ENCODE data around the gene SPATA9. TPM values are rescaled to one million over a fixed set of nuclear protein-coding genes. Genes with fewer than 3 reads are reported as not detected.

Gene SPATA9
- total RNA-seq, 4 donors from 2014 or later = 0.76 TPM; not detected in 3

DNA sequence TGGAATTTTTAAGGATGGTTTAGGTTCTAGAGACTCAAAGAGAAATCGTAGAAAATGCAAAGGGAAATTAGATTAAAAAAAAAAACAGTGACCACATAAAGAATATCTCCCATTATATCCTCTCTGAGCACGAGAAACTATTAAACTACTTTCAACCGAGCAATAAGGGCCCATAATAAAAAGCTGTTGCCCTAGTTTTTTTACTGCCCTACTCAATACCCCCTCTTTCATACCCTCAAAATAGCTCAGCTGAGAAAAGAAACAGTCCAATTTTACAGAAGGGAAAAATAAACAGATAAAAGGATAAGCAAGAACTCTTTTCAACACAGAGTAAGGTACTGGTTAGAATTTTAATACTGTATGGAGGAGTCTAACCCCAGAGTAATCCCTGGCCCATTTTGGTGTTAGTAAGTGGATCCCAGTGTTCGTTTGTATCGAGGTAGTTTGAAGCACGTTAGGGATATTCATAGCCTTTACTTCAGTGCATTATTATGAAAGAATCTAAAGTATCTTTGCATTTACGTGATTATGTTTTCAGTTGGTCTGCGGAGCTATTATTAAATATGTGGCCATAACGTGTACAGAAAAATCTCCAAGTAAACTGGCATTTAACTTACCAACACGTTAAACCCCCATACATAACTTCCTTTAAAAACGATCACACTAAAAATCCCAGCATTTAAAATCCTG lies 47.4 kb upstream of the SPATA9 start:
- Histone ChIP-seq H3K27ac (peak overlapping the region; percentile 91 to 96 (median 94)), H3K36me3 (no peaks in the 10 kb centered on the region), H3K4me1 (peaks cover 31 to 45% of the 10 kb centered on the region in 2 donors), H3K27me3 (no peaks in the 10 kb centered on the region), H3K9me3 (no peaks in the 10 kb centered on the region), H3K4me3 (peak overlapping the region; percentile 80 to 87 (median 85))
- intact Hi-C loops (cut with DNase I; ENCODE audit: low total_unique reads) = loop anchor here (1.0 to 10.0 kb wide), 5 partner anchors 51 to 235 kb away; partner anchors contain the start of gene ELL2
- no peak for DNase-seq
- in situ Hi-C loops (cut with MboI; ENCODE audit: low sequenced_read_pairs in 4 of 4) = loop anchor here in 1 of 4 donors (5.0 kb wide), 1 partner anchor 52 kb away; no protein-coding TSS in a partner anchor
- ATAC-seq = no peak
- TF ChIP-seq POLR2A (IDR thresholded peaks at IDR 0.05) = no peak
- TF ChIP-seq, protein P1, sequence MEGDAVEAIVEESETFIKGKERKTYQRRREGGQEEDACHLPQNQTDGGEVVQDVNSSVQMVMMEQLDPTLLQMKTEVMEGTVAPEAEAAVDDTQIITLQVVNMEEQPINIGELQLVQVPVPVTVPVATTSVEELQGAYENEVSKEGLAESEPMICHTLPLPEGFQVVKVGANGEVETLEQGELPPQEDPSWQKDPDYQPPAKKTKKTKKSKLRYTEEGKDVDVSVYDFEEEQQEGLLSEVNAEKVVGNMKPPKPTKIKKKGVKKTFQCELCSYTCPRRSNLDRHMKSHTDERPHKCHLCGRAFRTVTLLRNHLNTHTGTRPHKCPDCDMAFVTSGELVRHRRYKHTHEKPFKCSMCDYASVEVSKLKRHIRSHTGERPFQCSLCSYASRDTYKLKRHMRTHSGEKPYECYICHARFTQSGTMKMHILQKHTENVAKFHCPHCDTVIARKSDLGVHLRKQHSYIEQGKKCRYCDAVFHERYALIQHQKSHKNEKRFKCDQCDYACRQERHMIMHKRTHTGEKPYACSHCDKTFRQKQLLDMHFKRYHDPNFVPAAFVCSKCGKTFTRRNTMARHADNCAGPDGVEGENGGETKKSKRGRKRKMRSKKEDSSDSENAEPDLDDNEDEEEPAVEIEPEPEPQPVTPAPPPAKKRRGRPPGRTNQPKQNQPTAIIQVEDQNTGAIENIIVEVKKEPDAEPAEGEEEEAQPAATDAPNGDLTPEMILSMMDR (IDR thresholded peaks at IDR 0.05 in 4 of 5, conservative IDR thresholded peaks at IDR 0.05 in 1 of 5) = no peak

DNA sequence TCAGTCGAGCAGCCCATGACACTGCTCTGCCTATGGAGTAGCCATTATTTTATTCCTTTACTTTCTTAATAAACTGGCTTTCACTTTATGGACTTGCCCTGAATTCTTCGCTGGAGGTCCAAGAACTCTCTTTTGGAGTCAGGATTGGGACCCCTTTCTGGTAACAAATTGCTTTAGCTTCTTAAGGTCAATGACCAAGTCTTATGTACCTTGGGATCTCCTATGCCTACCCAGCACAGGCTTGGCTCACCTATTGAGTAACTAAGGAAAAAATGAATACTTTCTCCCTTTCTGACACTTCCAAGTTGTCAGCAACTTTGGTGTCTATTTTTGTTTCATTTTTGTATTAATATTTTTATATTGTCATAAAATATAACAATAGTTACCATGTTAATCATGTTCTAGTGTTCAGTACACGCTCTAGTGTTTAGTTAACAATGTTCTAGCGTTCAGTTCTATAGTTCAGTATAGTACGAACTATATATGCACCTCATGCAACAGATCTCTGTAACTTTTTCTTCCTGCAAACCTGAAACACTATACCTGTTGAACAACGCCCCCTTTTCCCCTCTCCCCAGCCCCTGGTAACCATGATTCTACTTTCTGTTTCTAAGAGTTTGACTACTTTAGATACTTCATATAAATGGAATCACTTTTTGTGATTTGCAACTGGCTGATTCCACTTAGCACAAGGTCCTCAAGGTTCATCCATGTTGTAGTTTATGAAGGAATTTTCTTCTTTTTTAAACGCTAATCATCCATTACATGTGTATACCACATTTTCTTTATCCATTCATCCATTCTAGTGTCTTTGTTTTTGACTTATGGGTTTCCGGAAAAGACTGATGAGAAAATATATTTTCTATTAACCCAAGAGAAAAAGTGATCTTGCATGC lies 46.6 kb upstream of the SPATA9 start:
- no peaks in the 10 kb centered on the region for H3K27me3 ChIP-seq
- intact Hi-C loops (cut with DNase I; ENCODE audit: low total_unique reads) (loop anchor here (1.0 to 10.0 kb wide), 6 partner anchors 51 to 608 kb away; partner anchors contain the start of gene ELL2), in situ Hi-C loops (cut with MboI; ENCODE audit: low sequenced_read_pairs in 4 of 4) (loop anchor here (5.0 to 10.0 kb wide), 4 partner anchors 53 to 65 kb away; no protein-coding TSS in a partner anchor)
- H3K4me3 ChIP-seq = no peak overlapping the region
- H3K9me3 ChIP-seq = no peaks in the 10 kb centered on the region
- H3K4me1 ChIP-seq = peaks cover 23 to 37% of the 10 kb centered on the region in 2 donors
- no peaks in the 10 kb centered on the region for H3K36me3 ChIP-seq
- TF ChIP-seq, protein P1 (IDR thresholded peaks at IDR 0.05 in 4 of 5, conservative IDR thresholded peaks at IDR 0.05 in 1 of 5) = no peak
- TF ChIP-seq POLR2A (IDR thresholded peaks at IDR 0.05) = no peak
- no peak for DNase-seq
- peak overlapping the region; percentile 91 to 96 (median 94) for H3K27ac ChIP-seq
- no peak for ATAC-seq

DNA sequence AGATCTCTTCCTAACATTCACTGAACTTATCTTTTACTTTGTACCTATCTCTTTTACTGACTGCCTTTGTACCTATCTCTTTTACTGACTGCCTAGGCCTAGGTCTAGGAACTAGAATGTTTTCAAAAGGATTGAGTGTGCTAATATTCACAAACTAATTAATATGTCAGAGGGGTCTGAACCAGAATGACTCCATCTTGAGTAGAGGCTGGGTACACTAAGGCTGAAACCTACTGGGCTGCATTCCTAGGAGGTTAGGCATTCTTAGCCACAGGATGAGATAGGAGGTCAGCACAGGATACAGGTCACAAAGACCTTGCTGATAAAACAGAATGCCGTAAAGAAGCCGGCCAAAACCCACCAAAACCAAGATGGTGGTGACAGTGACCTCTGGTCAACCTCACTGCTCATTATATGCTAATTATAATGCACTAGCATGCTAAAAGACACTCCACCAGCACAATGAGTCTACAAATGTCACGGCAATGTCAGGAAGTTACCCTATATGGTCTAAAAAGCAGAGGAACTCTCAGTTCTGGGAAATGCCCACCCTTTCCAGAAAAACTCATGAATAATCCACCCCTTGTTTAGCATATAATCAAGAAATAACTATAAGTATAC lies 45.8 kb upstream of the SPATA9 start:
- DNase-seq (no peak), ATAC-seq (no peak)
- Histone ChIP-seq H3K4me3 (no peak overlapping the region), H3K4me1 (peaks cover 15 to 29% of the 10 kb centered on the region in 2 donors), H3K27me3 (no peaks in the 10 kb centered on the region), H3K9me3 (no peaks in the 10 kb centered on the region), H3K27ac (peak overlapping the region; percentile 91 to 96 (median 94)), H3K36me3 (no peaks in the 10 kb centered on the region)
- TF ChIP-seq POLR2A (IDR thresholded peaks at IDR 0.05) = no peak
- TF ChIP-seq, protein P1 (IDR thresholded peaks at IDR 0.05 in 4 of 5, conservative IDR thresholded peaks at IDR 0.05 in 1 of 5) = no peak
- intact Hi-C loops (cut with DNase I; ENCODE audit: low total_unique reads) (loop anchor here (5.0 kb wide), 1 partner anchor 609 kb away; no protein-coding TSS in a partner anchor), in situ Hi-C loops (cut with MboI; ENCODE audit: low sequenced_read_pairs in 4 of 4) (loop anchor here (5.0 to 10.0 kb wide), 3 partner anchors 54 to 64 kb away; no protein-coding TSS in a partner anchor)

DNA sequence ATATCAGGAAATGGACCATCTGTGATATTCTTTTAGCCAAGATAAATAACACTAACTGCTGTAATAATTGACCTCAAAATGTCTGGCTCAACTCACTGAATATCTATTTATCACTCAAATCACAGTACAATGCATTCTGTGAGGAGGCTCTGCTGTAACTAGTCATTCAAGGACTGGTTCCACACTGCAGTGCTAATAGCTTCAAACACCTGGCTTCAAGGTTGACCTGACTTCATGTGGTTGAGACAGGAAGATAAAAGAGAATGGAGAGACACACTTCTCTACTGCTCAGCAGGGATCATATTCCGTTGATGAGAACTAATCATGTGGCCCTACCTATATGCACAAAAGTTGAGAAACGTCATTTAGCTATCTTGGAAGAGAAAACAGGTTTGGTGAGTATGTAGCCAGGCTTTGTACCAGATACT lies 45.0 kb upstream of the SPATA9 start:
- TF ChIP-seq, protein P1 (IDR thresholded peaks at IDR 0.05 in 4 of 5, conservative IDR thresholded peaks at IDR 0.05 in 1 of 5) = no peak
- TF ChIP-seq POLR2A (IDR thresholded peaks at IDR 0.05) = no peak
- intact Hi-C loops (cut with DNase I; ENCODE audit: low total_unique reads) = loop anchor here (5.0 kb wide), 1 partner anchor 610 kb away; no protein-coding TSS in a partner anchor

More for the DNA sequence above, 45.0 kb upstream of the SPATA9 start:
- ATAC-seq = no peak
- in situ Hi-C loops (cut with MboI; ENCODE audit: low sequenced_read_pairs in 4 of 4) = loop anchor here (5.0 to 10.0 kb wide), 3 partner anchors 53 to 63 kb away; no protein-coding TSS in a partner anchor
- no peaks in the 10 kb centered on the region for H3K9me3 ChIP-seq
- no peaks in the 10 kb centered on the region for H3K36me3 ChIP-seq
- H3K27me3 ChIP-seq = no peaks in the 10 kb centered on the region
- H3K4me1 ChIP-seq = peaks cover 12 to 26% of the 10 kb centered on the region in 2 donors
- no peak overlapping the region for H3K4me3 ChIP-seq
- peak overlapping the region; percentile 91 to 96 (median 94) for H3K27ac ChIP-seq
- DNase-seq = no peak
